NT2/D1 (cell line): ENCODE measurements around the gene MAGI1.

Experiments
- DNase-seq: peaks from one replicate; pipeline ENCODE4 v3.0.0-alpha.2; 2011; ENCODE audit warnings: low read depth, low spot score
- H3K27me3 ChIP-seq: 2 replicates; pipeline ENCODE4 v1.6.0; 2011; ENCODE audit warnings: mild to moderate bottlenecking; ENCODE audit not compliant: insufficient read length, insufficient read depth
- H3K36me3 ChIP-seq: 2 replicates; pipeline ENCODE4 v1.6.1; 2011; ENCODE audit warnings: mild to moderate bottlenecking, low read length, mixed read lengths; ENCODE audit not compliant: insufficient read depth, insufficient read length
- H3K4me1 ChIP-seq: 2 replicates; pipeline ENCODE4 v1.5.1; 2011; ENCODE audit not compliant: insufficient read depth, insufficient read length
- H3K4me3 ChIP-seq: 2 replicates; pipeline ENCODE4 v1.5.1; 2011; ENCODE audit warnings: low read depth; ENCODE audit not compliant: insufficient read length
- H3K9ac ChIP-seq: 2 replicates; pipeline ENCODE4 v1.6.0; 2011; ENCODE audit warnings: low read depth; ENCODE audit not compliant: insufficient read length
- H3K9me3 ChIP-seq: 2 replicates; pipeline ENCODE4 v1.5.1; 2011; ENCODE audit warnings: mild to moderate bottlenecking, low read length; ENCODE audit not compliant: insufficient read depth
- SUZ12 ChIP-seq: IDR thresholded peaks from 2 replicates; pipeline ENCODE4 v1.6.1; 2011; ENCODE audit not compliant: insufficient read length, insufficient read depth; ENCODE audit errors: extremely low read depth
- YY1 ChIP-seq: IDR thresholded peaks from 2 replicates; pipeline ENCODE4 v1.6.1; 2011; ENCODE audit not compliant: insufficient read length, insufficient read depth
- ZNF274 ChIP-seq: IDR thresholded peaks from 2 replicates; pipeline ENCODE4 v1.6.1; 2011; ENCODE audit warnings: mild to moderate bottlenecking, low read depth, low read length

Gene MAGI1

DNA sequence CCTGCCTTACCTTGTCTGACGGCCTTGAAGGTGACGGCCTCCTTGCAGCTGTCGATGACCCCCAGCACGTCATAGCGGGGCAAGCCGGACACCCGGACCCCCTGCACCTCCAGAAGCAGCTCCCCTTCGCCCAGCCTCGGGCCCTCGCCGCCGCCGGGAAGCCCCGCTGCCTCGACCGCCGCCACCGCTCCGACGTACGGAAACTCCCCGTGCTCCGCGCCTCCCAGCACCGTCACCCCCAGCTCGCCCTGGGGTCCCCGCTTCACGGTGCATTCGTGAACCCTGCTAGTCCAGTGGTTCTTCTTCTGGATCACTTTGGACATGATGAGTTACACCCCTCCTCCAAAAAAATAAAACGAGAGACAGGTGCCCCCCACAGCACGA, 740 bp downstream of the MAGI1 start:
- H3K9ac ChIP-seq: peak overlapping the region; percentile 94
- H3K4me1 ChIP-seq: peaks cover 5% of the 10 kb centered on the region
- H3K36me3 ChIP-seq: peaks cover 4% of the 10 kb centered on the region
- peak overlapping the region; percentile 93 for H3K4me3 ChIP-seq
- no peaks in the 10 kb centered on the region for H3K9me3 ChIP-seq
- DNase-seq: no peak
- H3K27me3 ChIP-seq: no peaks in the 10 kb centered on the region
- TF ChIP-seq SUZ12: no peak

- peak overlapping the region; percentile 93 for H3K4me3 ChIP-seq
- H3K9me3 ChIP-seq: no peaks in the 10 kb centered on the region
- DNase-seq: peak; percentile 58
- peaks cover 5% of the 10 kb centered on the region for H3K4me1 ChIP-seq
- peak overlapping the region; percentile 94 for H3K9ac ChIP-seq
- H3K27me3 ChIP-seq: no peaks in the 10 kb centered on the region
- H3K36me3 ChIP-seq: peaks cover 4% of the 10 kb centered on the region
- TF ChIP-seq YY1 (no peak), SUZ12 (no peak), ZNF274 (no peak)
Observed at GRCh38 chr3:66037330-66037985, 1.3 kb downstream of the MAGI1 start.

DNA sequence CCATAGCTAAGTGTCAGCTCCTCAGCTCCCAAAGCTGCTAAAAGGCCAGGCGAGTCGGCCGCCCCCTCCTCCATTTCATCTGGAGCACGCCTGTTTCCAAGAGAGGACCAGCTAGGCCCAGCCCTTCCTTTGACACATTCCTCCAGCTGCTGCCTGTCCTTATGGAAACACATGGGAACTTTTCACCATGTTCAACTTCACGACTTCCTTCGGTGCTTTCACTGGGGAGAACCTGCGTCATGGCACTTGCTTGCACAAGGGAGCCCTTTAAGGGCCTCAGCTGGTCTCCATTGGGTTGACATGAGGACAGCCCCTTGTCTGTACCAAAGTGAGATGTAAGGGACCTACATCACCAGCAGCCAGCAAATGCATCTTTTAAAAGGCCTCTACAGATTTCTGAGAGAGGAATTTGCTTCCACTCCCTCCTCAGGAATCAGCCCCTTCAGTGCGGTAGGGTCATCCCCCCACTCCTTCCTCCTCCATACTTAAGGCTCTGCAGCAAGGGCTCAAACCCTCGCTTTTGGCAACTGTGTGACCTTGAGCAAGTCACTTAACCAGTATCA, 2.1 kb downstream of the MAGI1 start:
- TF ChIP-seq YY1: no peak
- no peak for TF ChIP-seq SUZ12
- TF ChIP-seq ZNF274: no peak
- Histone ChIP-seq H3K4me3 (peak overlapping the region; percentile 93), H3K27me3 (no peaks in the 10 kb centered on the region), H3K9me3 (no peaks in the 10 kb centered on the region), H3K4me1 (peaks cover 5% of the 10 kb centered on the region), H3K9ac (peak overlapping the region; percentile 94), H3K36me3 (peaks cover 4% of the 10 kb centered on the region)
- DNase-seq: peak; percentile 28

- Histone ChIP-seq H3K4me3 (peak overlapping the region; percentile 93), H3K36me3 (peaks cover 4% of the 10 kb centered on the region), H3K9me3 (no peaks in the 10 kb centered on the region), H3K4me1 (peaks cover 5% of the 10 kb centered on the region), H3K27me3 (no peaks in the 10 kb centered on the region), H3K9ac (peak overlapping the region; percentile 17)
- no peak for TF ChIP-seq SUZ12
- no peak for TF ChIP-seq YY1
- no peak for TF ChIP-seq ZNF274
- DNase-seq: peak; percentile 54
Observed at GRCh38 chr3:66035763-66036477, 2.8 kb downstream of the MAGI1 start.

DNA sequence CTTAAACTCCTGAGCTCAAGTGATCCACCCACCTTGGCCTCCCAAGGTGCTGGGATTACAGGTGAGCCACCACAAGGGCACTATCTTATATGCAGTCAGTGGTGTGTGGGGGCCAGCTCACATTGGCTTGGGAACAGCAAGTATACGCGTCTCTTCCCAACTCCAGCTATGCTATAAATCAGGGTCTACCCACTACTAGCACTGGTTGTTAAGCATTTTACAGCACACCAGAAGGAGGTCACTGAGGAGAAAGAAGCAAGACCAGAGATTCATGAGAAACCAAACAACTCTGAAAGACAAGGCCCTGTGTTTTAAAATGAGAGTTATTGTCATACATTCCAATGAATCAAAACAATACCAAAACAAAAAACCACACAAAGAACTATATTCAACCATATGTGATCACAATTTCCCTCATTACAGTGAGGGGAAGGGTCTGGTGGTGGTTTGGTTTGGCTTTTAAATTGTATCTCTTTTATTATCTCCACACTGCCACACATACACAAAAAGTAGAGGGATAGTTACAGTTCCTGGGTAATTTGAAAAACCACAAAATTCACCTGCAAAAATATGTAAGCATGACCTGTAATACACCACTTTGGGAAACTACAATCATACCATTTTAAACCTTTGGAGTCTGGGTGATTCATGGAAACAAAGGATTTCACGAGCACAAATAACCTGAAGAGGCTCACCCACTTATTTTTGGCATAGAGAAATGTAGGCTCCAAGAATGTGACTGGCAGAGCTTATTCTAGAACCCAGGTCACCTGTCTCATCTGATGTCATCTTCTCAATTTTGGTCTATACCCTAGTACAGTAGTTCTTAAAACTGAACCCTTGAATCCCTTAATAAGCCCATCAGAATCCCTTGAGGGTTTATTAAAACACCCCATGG, 5.2 kb downstream of the MAGI1 start:
- Histone ChIP-seq H3K4me3 (no peak overlapping the region), H3K9ac (no peak overlapping the region), H3K9me3 (no peaks in the 10 kb centered on the region), H3K4me1 (peaks cover 5% of the 10 kb centered on the region), H3K36me3 (peaks cover 8% of the 10 kb centered on the region), H3K27me3 (no peaks in the 10 kb centered on the region)
- TF ChIP-seq YY1 (no peak), ZNF274 (no peak), SUZ12 (no peak)
- no peak for DNase-seq

DNA sequence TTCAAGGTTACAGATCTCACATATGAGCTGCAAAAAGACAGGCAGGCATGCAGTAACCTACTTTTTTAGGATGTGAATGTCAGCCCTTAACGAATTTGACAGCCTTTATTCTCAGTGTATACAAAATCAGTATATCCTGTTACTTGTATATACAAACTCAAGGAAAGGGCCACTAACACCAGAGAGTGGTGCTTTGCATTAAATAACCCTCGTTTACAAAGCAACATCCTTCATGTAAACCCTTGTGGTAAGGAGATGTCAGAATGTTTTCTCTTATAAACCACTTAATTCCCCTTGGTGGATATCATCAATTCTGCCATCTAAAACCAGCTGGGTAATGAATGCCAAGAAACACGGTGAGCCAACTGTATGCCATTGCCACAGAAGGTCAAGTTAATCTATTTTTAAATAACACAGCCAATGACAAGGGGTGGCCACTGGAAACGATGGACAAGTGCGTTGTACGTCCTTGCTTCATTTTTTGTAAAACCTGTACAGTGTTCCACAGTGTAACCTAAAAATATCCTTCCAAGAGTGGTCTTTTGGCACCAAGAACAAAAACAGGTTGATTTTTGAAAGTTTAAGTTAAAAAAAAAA, 7.5 kb downstream of the MAGI1 start:
- H3K36me3 ChIP-seq: peaks cover 8% of the 10 kb centered on the region
- no peak overlapping the region for H3K9ac ChIP-seq
- H3K4me1 ChIP-seq: peaks cover 5% of the 10 kb centered on the region
- no peak for DNase-seq
- TF ChIP-seq ZNF274 (no peak), YY1 (no peak), SUZ12 (no peak)
- no peak overlapping the region for H3K4me3 ChIP-seq
- H3K27me3 ChIP-seq: no peaks in the 10 kb centered on the region
- H3K9me3 ChIP-seq: no peaks in the 10 kb centered on the region
